GM12801 (cell line): ENCODE measurements around the gene SDK2.

Source experiments
- TF ChIP-seq, protein P1 (sequence below): IDR thresholded peaks from one replicate; pipeline ENCODE4 v1.5.1; 2011; ENCODE audit warnings: control low read depth; ENCODE audit not compliant: insufficient read length; ENCODE audit errors: extremely low read depth

SDK2 gene

DNA sequence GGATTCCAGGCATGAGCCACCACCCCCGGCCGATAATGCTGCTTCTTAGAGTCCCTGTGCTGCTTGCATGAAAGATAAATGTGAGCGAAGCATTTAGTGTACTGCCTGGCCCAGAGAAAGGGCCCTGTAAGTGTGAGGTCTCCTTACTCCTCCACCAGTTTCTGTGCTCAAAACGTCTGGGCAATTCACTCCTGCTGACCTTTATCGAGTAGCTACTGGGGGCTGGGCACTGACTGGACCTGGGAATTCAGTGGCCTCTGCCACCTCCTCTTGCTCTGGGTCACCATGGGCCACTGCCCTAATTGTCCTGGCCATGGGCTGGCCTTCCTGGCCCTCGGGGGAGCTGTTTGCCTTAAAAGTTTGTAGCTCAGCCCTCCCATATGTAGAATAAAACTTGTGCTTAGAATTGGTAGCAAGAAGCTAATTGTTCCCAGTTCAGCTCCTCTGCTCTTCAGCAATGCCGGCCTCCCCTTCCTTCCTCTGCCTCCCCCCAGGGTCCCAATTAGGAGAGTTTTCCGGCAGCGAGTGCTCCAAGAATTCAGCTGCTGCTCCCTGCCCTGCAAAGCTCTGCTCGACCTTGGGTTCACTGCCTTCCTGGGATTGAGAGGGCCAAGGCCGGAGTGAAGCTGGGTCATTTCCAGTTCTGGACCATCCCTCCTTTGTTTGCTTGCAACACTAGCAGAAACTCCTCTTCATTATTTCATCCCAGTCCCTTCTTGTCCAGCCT is 233.5 kb downstream of the SDK2 start:
- TF ChIP-seq, protein P1, sequence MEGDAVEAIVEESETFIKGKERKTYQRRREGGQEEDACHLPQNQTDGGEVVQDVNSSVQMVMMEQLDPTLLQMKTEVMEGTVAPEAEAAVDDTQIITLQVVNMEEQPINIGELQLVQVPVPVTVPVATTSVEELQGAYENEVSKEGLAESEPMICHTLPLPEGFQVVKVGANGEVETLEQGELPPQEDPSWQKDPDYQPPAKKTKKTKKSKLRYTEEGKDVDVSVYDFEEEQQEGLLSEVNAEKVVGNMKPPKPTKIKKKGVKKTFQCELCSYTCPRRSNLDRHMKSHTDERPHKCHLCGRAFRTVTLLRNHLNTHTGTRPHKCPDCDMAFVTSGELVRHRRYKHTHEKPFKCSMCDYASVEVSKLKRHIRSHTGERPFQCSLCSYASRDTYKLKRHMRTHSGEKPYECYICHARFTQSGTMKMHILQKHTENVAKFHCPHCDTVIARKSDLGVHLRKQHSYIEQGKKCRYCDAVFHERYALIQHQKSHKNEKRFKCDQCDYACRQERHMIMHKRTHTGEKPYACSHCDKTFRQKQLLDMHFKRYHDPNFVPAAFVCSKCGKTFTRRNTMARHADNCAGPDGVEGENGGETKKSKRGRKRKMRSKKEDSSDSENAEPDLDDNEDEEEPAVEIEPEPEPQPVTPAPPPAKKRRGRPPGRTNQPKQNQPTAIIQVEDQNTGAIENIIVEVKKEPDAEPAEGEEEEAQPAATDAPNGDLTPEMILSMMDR = no peak

DNA sequence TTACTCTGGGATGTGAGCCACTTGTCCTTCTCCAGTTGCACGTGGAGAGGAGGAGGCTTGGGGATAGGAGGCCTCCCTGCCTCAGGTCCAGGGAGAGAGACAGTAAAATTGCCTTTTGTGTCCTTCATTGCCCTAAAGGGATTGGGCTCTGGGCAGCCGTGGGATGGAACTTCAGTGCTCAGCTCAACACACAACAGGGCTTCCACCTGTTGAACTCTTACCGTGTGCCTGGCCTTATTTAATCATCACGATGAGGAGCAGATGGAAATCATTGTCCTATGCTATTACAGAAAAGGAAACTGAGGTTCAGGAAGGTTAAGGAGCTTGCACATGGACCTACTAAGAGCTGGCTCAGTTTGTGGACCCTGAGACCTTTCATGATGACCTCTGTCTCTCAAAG is 240.0 kb downstream of the SDK2 start:
- TF ChIP-seq, protein P1 = no peak

DNA sequence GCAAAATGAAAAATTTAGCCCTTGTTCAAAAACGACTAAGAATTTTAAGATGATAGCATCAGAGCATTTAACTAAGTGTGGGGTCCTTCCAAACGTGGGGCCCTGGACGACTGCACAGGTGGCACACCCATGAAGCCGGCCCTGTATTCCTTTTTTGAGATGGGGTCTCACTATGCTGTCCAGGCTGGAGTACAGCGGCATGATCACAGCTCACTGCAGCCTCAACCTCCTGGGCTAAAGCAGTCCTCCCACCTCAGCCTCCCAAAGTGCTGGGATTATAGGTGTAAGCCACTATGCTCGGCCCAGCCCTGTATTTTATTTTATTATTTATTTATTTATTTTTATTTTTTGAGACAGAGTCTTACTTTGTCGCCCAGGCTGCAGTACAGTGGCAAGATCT is 241.8 kb downstream of the SDK2 start:
- TF ChIP-seq, protein P1 = no peak

DNA sequence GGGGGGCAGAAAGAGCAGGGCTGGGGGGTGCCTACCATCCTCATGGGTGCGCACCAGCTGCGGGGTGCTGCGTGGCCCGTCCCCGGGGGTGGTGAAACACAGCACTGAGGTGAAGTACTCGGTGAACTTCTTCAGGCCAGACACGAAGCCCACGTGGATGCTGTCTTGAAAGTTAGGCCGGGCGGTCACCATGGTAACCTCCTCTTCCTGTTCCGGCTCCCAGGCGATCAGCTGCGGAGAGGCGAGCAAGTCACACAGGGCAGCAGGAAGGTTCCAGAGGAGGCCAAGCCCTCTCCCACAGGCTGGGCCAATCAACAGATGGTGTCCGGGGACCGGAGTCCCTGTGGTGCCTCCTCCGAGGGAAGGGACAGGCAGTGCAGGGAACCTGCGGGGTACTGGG is 242.3 kb downstream of the SDK2 start:
- TF ChIP-seq, protein P1 = no peak

DNA sequence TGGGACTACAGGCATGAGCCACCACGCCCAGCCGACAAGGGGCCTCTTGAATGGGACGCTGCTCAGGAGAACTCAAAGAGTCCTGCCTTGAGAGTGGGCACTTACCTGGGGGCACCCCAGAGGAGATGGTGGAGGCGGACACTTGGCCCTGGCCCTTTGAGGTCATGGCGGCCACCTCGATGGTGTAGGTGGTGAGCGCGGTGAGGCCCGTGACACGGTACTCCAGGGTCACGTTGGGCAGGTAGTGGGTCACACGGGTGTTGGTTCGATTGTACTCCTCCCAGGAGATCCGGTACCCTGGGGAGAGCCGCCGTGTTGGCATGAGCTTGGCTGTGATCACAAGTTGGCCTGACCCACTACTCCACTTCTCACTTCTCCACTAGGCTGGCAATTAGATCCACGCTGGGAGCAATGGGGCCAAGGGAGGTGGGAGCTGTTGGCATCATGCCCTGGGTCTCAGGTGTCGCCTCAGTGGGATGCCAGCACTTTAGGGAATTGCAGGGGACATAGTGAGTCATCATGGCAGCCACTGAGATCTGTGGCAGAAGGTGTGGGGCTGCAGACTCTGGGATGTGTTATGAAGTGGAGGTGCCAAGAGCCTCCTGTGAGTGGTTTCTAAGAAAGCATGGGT is 243.2 kb downstream of the SDK2 start:
- TF ChIP-seq, protein P1 = no peak

DNA sequence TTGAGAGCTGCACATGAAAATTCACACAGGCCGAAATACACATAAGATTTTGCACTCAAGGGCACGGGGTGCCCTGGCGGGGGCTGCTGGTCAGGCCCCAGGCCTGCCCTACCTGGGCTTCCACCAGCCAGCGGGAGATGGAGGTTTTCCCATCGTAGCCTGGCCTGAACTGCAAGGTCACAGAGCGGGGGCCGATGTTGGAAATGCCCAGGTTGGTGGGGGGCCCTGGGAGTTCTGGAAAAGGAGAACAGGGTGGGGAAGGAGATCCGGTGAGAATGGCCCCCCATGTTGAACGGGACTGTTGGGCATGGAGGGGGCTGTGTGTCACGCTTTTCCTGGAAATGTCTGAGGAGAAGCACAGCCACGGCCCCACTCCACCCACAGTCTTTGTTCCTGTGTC is 245.2 kb downstream of the SDK2 start:
- TF ChIP-seq, protein P1 = no peak

DNA sequence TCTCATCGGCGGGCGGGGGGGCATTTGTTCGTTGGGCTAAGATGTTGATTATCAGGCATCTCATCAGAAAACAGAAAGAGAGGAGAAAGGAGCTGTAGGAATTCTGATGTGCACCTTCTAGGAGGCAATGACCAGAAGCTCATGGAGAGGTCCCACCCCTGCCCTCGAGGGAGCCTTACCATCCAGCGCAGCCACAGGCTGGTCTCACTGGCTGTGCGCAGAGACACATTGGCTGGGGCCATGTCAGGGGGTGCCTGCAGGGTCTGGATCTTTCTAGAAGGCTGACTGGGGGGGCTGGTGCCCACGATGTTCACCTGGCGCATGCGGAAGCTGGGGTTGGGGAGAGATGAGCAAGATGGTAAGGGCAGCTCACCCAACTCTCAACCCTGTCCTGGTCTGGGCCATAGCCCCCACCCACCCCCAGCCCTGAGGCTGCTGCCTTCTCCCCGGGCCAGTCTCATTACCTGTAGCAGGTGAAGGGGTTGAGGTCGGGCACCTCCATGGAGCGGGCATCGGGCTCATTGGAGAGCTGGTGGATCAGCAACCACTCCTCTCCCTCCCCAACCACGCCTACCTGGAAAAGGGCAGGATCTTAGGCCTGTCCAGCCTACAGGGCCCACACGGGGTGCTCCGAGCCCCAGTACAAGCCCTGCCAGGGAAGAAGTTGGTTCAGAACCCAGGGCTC is 246.2 kb downstream of the SDK2 start:
- TF ChIP-seq, protein P1 = no peak
